ENCODE measurements around the gene PHC2.

- TF ChIP-seq CTCF (IDR thresholded peaks at IDR 0.05), result peak in 1 of 6 experiments; percentile 18
- TF ChIP-seq EP300 (IDR thresholded peaks at IDR 0.05), result no peak
Observed at GRCh38 chr1:33472269-33472980, 41.5 kb upstream of the PHC2 start, which contains the start of gene ZSCAN20.
